GM18951 (cell line): ENCODE measurements around the gene NOS3.

Experiments used
- POLR2A ChIP-seq: IDR thresholded peaks from 4 replicates; pipeline ENCODE4 v1.6.1; 2011; ENCODE audit warnings: mild to moderate bottlenecking; ENCODE audit not compliant: insufficient read length, insufficient read depth; ENCODE audit errors: extremely low read depth
- in situ Hi-C: fragments of 300-500 bp; cut with MboI; formaldehyde crosslinking; loops from one replicate; pipeline ENCODE4 v1.12.0; 2022; ENCODE audit warnings: low sequenced_read_pairs, mixed read lengths, inconsistent platforms; ENCODE audit not compliant: unreplicated experiment

Gene NOS3

DNA sequence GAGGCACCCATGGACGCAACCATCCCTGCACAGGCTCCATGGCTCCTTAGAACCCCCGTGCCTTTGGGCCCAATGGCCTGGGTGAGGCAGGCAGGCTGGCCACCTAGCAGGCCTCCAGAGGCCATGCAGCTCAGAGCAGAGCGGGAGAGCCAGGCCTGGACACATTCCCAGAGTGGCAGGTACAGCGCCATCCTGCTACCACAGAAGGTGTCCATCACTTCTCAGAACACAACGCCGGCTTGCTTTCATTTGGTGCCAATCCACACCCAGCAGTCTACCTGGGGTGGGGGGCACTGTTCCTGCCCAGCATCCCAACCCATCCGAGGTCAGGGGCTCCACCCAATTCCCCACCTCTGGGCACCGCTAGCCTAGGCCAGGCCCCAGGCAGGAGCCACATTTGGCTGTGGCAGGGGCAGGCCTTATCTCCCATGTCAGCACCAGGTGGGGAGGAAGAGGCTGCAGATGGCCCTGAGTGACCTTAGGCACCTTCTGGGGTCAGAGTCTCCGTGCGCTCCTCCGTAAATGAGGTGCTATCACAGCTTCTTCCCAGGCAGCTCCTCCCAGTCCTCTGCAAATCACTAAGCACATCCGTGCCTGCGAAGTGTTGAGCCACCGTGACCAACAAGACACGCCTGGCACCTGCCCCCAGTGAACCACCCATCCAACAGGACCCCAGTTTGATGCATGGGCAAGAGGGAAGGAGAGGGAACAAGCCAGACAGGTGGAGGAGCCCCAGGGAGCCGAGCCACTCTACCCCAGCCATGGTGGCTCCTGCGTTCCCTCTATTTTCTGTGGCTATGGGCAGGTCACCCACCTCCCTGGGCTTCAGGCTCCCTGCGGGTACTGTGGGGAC is 26.9 kb upstream of the NOS3 start:
- no peak for TF ChIP-seq POLR2A
- in situ Hi-C loops: no loop called here

DNA sequence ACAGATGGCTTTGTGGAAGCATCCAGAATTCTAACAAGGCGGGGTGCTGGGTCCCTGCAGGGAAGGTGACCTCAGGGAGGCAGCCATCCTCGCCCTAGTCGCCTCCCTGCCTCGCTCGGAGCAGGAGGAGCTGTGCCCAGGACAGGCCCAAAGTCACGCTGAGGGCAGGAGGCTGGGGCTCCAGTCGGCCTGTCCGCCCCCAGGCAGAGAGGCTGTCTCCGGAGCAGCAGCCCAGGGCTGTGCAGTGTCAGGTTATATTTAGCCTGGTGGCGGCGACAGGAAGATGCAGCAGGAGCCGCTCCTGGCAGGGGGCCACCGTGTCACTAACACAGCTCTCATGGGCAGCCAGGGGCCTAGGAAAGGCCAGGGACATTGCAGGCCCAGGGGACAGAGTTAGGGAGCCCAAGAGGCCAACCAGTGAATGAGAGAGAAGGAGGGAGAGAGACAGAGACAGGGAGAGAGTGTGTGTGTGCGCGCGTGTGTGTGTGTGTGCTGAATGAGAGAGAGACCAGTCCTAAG is 26.2 kb upstream of the NOS3 start:
- in situ Hi-C loops: no loop called here
- no peak for TF ChIP-seq POLR2A

DNA sequence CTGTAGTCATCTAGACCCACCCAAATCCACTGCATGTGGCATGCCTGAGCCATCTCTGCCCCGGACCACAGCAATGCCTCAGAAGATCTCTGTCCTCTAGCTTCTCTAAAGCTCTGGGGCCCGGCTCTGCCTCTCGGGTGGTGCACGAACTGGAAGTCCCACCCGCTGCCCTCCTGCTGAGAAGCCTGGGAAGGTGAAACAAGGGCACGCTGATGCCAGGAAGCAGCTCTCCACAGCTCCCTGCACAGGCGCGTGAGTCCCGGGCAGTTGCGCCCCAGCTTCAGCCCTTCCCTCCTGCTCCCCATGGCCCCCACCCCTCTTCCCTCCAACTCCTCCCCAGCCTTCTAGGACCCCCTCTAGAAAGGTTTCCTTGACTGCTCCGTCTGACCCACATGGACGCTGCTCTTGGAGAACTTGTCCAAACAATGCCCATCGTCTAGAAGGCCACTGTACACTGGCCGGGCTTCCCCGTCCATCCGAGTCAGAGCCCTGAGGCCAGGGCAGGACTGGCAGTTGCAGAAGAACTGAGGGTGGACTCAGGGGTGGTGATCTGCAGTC is 25.5 kb upstream of the NOS3 start:
- in situ Hi-C loops: no loop called here
- TF ChIP-seq POLR2A: no peak

DNA sequence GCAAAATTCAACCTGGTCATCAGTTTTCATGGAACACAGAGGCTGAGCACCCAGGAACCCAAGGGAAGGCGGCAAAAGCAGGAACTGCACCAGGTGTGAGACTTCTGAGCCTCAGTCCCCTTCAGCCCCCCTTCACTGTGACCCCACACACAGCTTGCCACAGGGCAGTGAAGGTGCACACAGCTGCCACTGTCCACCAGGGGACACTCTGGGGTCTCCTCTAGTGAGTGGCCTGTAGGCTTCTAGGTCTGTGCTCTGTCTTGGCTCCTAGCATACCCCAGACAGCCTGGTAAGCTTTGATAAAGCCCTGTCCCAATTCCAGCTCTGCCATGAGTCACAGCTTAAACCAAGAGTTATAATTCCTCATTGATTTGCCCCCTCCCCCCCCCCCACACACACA is 24.8 kb upstream of the NOS3 start:
- TF ChIP-seq POLR2A: no peak
- in situ Hi-C loops: no loop called here

DNA sequence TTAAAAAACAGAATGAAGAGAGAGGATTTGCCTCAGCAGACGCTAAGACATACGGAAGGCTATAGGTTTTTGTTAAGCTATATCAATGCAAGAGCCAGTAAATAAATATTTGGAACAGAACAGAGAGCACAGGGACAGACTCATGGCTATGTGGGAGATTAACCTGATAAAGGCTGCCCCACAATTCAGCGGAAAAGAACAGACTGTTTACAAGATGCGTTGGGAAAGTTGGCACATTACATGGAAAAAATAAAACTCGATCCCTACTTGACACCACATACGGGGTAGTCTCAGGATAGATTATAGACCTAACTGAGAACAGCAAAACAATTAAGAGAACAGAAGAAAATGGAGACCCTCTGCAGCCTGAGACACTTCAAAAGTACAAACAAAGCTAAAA is 23.5 kb upstream of the NOS3 start:
- in situ Hi-C loops: no loop called here

DNA sequence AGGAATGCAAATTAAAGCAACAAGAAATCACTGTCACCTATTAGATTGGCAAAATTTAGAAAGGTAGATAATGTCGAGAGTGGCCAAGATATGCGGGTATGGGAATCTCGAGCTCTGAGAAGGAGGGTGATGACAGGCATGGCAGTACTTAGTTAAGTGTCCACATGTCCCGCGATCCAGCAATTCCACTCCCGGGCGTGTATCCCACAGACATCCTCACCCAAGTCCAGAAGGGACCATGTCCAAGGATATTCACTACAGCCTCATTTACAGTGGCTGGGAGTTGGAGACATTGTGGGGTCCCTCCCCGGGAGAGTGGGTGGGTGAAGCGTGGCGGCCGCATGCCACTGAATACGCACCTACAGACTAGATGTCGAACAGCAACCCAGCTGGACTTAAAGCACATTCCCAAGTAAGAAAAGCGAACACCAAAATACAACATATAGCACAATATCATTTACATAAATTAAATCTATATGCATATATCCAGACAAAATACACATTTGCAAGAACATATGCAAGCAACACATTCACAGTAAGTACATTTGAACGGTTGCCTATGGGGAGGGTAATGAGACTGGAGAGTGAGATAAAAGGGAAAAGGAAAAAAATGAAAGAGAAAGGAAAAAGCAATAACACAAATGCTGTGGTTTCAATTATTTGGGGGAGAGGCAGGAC is 22.6 kb upstream of the NOS3 start:
- in situ Hi-C loops: no loop called here
- TF ChIP-seq POLR2A: no peak

More for the DNA sequence above, 23.5 kb upstream of the NOS3 start:
- TF ChIP-seq POLR2A: no peak

DNA sequence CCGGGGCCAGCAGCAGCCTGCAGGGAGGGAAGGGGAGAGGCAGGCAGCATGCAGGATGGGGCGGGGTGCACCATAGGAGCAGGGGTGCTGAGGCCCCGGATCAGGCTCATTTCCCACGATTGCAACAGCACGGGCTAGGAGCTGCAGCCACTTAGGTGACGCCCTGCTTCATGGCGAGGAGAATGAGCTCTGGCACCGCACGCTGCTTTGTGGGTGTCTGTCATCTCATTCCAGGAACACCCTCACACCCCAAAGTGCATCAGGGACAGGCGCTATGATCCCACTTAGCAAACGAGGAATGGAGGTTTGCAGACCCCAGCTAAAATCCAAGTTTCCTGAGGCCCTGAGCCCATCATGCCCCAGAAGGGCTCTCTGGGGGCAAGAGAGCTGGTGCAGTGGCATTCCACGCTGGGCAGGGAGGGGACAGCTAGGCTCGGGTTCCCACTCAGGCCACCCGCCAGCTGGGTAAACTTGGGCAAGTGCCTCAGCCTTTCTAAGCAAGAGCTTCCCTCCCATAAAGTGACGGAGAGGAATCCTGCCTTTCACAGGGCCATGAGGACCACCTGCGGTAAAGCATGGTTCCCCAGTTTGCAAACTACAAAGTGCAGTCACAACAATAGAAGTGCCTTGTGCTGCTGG is 22.0 kb upstream of the NOS3 start:
- no peak for TF ChIP-seq POLR2A
- in situ Hi-C loops: no loop called here

DNA sequence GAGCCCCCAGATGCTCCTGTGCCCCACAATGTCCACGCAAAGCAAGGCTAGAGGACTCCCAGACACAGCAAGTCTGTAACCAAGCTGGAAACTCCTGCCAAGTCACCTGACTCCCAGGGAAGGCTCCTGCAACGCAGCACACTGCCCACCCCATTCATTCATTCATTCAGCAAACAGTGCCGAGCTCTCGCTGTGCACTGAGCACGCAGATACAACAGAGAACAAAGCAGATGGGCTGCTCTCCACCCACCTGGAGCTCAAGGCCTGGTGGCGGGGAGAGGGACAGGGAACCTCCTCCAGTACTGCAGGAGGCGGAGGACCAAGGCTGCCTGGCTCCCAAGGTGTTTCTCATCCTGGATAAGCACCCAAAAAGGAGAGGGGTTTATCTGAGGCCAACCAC is 21.3 kb upstream of the NOS3 start:
- TF ChIP-seq POLR2A: no peak

DNA sequence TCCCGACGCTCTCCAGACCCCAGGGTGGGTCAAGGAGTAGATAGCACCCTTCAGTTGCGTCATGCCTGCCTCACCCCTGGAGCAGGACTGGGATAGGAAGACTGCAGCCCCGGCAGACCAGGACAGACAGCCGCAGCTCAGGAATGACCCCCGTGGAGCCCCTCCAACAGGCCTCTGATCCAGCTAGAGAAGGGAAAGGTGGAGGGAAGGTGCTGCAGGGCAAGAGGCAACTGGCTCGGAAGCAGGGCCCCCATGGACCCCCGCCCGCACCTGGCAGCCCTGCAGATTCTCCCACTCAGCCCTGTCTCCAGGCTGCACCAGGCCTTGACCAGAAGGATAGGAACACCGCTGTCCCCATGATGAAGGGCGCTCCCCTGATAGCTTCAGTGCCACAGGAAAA is 20.4 kb upstream of the NOS3 start:
- TF ChIP-seq POLR2A: no peak
- in situ Hi-C loops: no loop called here

More for the DNA sequence above, 21.3 kb upstream of the NOS3 start:
- in situ Hi-C loops: no loop called here

DNA sequence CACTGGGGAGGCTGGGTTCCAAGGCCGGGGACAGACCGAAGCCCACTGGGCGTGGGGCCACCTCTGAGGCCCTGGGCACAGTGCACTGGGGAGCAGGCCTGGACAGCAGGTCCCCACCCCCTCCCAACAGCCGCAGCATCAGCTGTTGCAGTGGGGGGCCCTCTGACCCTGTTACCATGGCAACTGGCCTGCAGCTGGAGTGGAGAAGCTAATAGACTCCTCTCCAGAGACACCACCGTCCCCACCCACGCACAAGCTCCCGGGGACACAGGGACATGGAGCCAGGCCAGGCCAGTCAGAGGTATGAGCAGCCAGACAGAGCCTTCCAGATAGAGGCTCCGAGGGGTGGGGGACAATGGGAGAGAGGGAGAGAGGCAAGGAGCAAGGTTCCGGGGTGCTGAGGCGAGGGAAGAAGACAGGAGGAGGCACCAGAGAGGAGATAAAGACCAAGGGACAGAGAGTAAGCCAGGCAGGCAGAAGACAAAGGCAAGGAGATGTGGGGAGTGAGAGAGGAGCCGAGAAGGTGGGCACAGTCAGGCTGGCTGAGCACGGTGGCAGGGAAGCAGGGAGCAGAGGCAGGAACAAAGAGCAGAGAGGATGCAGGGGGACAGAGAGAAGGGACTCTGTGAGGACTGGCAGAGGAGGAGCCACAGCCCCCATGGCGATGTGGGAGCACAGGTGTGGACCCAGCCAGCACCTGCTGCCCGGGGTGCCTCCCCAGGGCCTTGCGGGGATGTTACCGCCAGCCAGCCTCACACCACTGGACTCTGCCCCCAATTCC is 19.4 kb upstream of the NOS3 start:
- TF ChIP-seq POLR2A: no peak
- in situ Hi-C loops: no loop called here

DNA sequence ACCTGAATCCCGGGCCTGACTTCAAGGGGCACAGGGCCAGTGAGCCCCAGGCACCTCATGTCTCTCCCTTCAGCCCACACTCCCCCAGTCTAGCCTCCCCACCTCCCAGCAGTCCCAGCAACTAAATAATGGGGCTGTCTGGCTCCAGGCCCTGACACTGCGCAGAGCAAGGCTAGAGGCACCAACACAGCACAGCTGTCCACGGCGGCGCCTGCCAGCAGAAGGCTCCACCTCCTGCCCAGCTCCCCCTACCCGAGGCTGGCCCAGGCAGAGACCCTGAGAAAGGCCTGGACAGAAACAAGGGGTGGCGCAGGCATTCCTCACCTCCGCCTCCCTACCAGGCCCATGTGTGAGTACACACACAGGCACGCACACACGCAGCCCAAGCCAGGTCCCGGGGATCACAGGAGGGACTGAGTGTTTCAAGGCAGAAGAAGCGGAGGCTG is 18.8 kb upstream of the NOS3 start:
- TF ChIP-seq POLR2A: no peak
- in situ Hi-C loops: no loop called here

DNA sequence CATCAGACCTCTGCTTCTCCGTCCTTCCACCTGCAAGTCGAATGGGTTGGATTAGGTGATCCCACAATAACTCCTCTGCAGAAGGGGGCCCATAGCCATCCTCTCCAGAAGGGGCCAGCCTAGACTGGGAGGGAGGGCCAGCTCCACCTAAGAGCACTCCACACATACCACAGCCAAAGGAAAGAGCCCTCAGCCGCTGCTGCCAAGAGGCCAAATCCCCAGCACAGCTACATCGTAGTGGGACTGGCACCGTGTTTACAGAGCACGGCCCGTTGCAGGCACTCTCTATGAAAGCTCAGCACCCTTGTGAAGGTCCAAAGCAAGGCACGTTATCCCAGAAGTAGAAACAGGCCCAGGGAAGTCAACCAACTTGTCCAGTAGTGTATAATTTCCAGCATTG is 18.1 kb upstream of the NOS3 start:
- no peak for TF ChIP-seq POLR2A
- in situ Hi-C loops: no loop called here
